Transverse colon (tissue), 3 donors: ENCODE data around the gene CDYL.

Experiments
- EP300 ChIP-seq: sonication (generic); formaldehyde crosslinking; IDR thresholded peaks from one replicate; pipeline ENCODE4 v1.6.1; 2017; ENCODE audit warnings: antibody characterized with exemption, low read depth
- TF ChIP-seq, protein P1 (sequence below), 5 experiments: fragments of 200-600 bp in 3 of 5; fragments of 450-650 bp in 2 of 5; sonication (generic) in 3 of 5; IDR thresholded peaks; 1 replicate in 2 of 5; 2 replicates in 3 of 5; pipeline ENCODE4 v1.5.1; 2016 to 2017; ENCODE audit warnings: antibody characterized with exemption in 5 of 5, inconsistent platforms in 3 of 5, mild to moderate bottlenecking in 2 of 5, moderate library complexity in 1 of 5

DNA sequence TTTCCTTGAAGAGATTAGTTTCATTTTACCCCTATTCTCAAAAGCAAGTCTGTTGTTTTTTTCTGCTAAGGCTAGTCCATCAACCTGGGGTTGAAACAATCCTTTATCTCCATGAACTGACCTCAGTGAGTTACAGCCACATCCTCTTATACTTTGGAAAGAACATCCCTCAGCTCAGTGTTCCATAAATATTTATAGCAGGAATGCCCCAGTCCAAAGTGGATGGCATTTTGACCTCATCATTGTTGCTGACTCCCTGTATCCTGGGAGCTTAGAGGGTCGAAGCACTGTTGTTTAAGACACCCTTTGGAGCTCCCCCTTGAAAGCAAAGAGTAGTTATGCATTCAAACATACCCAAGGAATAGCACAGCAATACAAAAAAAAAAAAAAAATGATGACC lies 16.2 kb upstream of the CDYL start:
- TF ChIP-seq, protein P1, sequence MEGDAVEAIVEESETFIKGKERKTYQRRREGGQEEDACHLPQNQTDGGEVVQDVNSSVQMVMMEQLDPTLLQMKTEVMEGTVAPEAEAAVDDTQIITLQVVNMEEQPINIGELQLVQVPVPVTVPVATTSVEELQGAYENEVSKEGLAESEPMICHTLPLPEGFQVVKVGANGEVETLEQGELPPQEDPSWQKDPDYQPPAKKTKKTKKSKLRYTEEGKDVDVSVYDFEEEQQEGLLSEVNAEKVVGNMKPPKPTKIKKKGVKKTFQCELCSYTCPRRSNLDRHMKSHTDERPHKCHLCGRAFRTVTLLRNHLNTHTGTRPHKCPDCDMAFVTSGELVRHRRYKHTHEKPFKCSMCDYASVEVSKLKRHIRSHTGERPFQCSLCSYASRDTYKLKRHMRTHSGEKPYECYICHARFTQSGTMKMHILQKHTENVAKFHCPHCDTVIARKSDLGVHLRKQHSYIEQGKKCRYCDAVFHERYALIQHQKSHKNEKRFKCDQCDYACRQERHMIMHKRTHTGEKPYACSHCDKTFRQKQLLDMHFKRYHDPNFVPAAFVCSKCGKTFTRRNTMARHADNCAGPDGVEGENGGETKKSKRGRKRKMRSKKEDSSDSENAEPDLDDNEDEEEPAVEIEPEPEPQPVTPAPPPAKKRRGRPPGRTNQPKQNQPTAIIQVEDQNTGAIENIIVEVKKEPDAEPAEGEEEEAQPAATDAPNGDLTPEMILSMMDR (IDR thresholded peaks at IDR 0.05), result no peak
- TF ChIP-seq EP300, result no peak
